Measurements from ENCODE around the gene PTH1R. TPM values are rescaled to one million over a fixed set of nuclear protein-coding genes. Genes with fewer than 3 reads are reported as not detected.

PTH1R gene
- total and polyA plus RNA-seq, 12 donors = 1.5 to 89.8 (median 4.2) TPM

DNA sequence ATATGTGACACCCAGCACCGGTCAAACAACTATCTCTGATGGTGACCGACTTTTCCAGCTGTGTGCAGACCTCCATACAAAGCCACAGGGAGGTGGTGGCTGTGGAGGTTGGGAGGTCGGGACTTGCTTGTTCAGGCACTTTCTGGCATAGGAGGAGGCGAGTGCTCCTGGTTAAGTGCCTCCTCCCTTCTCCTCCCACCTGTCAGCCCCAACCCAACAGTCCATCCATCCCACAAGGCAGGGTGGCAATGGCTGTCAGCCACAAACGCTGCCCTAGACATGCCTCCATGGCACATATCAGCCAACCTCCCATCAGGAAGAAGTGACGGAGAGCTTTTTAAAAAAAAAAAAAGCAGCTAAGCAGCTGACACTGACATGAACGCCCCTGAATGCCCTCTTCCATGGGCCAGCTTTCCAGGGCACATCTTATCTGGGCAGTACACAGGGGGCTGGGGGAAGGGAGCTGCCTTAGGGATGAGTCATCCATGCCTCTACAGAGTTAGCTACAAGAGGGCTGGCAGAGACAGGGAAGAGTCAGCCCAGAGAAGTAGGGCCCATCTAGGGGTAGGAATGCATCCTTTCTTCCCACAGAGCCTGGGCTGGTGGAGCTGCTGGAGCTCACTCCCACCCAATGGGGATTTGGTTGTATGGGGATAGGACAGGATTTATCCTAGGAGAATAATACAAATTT, 57.8 kb downstream of the PTH1R start:
- 39 to 50% methylated on average over 7 of the region's 7 CpGs for WGBS, 2 donors
- Histone ChIP-seq H3K4me1 (peaks cover 46 to 100% (median 96%) of the 10 kb centered on the region in 9 donors), H3K36me3 (peaks cover 0 to 48% (median 13%) of the 10 kb centered on the region in 9 donors), H3K9me3 (no peaks in the 10 kb centered on the region), H3K27ac (peak overlapping the region; percentile 54 to 90 (median 80)), H3K27me3 (no peaks in the 10 kb centered on the region), H3K4me3 (no peak overlapping the region)
- peak; percentile 69 to 89 for DNase-seq
- intact Hi-C loops (cut with DNase I) = no loop called here
- TF ChIP-seq, protein P1, sequence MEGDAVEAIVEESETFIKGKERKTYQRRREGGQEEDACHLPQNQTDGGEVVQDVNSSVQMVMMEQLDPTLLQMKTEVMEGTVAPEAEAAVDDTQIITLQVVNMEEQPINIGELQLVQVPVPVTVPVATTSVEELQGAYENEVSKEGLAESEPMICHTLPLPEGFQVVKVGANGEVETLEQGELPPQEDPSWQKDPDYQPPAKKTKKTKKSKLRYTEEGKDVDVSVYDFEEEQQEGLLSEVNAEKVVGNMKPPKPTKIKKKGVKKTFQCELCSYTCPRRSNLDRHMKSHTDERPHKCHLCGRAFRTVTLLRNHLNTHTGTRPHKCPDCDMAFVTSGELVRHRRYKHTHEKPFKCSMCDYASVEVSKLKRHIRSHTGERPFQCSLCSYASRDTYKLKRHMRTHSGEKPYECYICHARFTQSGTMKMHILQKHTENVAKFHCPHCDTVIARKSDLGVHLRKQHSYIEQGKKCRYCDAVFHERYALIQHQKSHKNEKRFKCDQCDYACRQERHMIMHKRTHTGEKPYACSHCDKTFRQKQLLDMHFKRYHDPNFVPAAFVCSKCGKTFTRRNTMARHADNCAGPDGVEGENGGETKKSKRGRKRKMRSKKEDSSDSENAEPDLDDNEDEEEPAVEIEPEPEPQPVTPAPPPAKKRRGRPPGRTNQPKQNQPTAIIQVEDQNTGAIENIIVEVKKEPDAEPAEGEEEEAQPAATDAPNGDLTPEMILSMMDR (IDR thresholded peaks at IDR 0.05) = peak; percentile 16 to 66 (median 57)
- ATAC-seq = peak; percentile 83 to 94 (median 89)

GRCh38 chr3:46935989-46936558, 58.6 kb downstream of the PTH1R start:
- peaks cover 39 to 98% (median 88%) of the 10 kb centered on the region in 9 donors for H3K4me1 ChIP-seq
- TF ChIP-seq, protein P1 (IDR thresholded peaks at IDR 0.05) = no peak
- DNase-seq = no peak
- H3K4me3 ChIP-seq = no peak overlapping the region
- H3K36me3 ChIP-seq = peaks cover 0 to 55% (median 17%) of the 10 kb centered on the region in 9 donors
- ATAC-seq = no peak
- H3K27me3 ChIP-seq = no peaks in the 10 kb centered on the region
- H3K9me3 ChIP-seq = no peaks in the 10 kb centered on the region
- intact Hi-C loops (cut with DNase I) = no loop called here
- 78 to 84% methylated on average over 7 of the region's 7 CpGs for WGBS, 2 donors
- H3K27ac ChIP-seq = peak overlapping the region; percentile 54 to 90 (median 80)

GRCh38 chr3:46936733-46937250, 59.3 kb downstream of the PTH1R start:
- WGBS, 2 donors = 73 to 82% methylated on average over 5 of the region's 5 CpGs
- intact Hi-C loops (cut with DNase I) = no loop called here

GRCh38 chr3:46938118-46938517, 60.6 kb downstream of the PTH1R start:
- H3K36me3 ChIP-seq = peaks cover 0 to 62% (median 17%) of the 10 kb centered on the region in 9 donors
- no peaks in the 10 kb centered on the region for H3K9me3 ChIP-seq
- no peak overlapping the region for H3K4me3 ChIP-seq
- ATAC-seq = no peak
- TF ChIP-seq, protein P1 (IDR thresholded peaks at IDR 0.05) = no peak
- intact Hi-C loops (cut with DNase I) = no loop called here
- DNase-seq = no peak
- H3K4me1 ChIP-seq = peaks cover 22 to 88% (median 79%) of the 10 kb centered on the region in 9 donors
- no peaks in the 10 kb centered on the region for H3K27me3 ChIP-seq
- H3K27ac ChIP-seq = peak overlapping the region in 9 of 10 donors; percentile 31 to 90 (median 82)
- WGBS, 2 donors = 68 to 78% methylated on average over 2 of the region's 2 CpGs

More at GRCh38 chr3:46936733-46937250, 59.3 kb downstream of the PTH1R start:
- Histone ChIP-seq H3K27me3 (no peaks in the 10 kb centered on the region), H3K4me3 (no peak overlapping the region), H3K36me3 (peaks cover 0 to 56% (median 17%) of the 10 kb centered on the region in 9 donors), H3K27ac (peak overlapping the region in 9 of 10 donors; percentile 69 to 90 (median 82)), H3K4me1 (peaks cover 31 to 91% (median 81%) of the 10 kb centered on the region in 9 donors), H3K9me3 (no peaks in the 10 kb centered on the region)
- DNase-seq = no peak
- TF ChIP-seq, protein P1 (IDR thresholded peaks at IDR 0.05) = no peak
- no peak for ATAC-seq
